HCT116 (cell line): ENCODE data around the gene MACF1. TPM values are rescaled to one million over a fixed set of nuclear protein-coding genes. Genes with fewer than 3 reads are reported as not detected.

Source experiments
- ATAC-seq: fragments of 200-7000 bp; cut with Tn5 transposase; 2 replicates; pipeline ENCODE4 v1.9.1; 2020; ENCODE audit warnings: mild to moderate bottlenecking, moderate library complexity
- BruUV-seq: library from RNA; stranded (reverse); fragments of 400-500 nt; replicated peaks from 2 replicates; lab custom pipeline; 2021; lab: Mats Ljungman, UMichigan
- CTCF ChIA-PET: fragments of 300-600 bp; sonication (Branson Sonifier 250); formaldehyde crosslinking; loops from one replicate; lab custom pipeline; 2021; ENCODE audit warnings: antibody characterized with exemption; lab: Charles Lee
- POLR2A ChIA-PET: fragments of 300-600, 350-600 bp; sonication (Branson Sonifier 250); formaldehyde crosslinking; loops from one replicate; lab custom pipeline; 2021; ENCODE audit warnings: antibody characterized with exemption; lab: Charles Lee
- RAD21 ChIA-PET, 2 experiments: fragments of 300-600 bp; sonication (Branson Sonifier 250); formaldehyde crosslinking; loops; one replicate each; lab custom pipeline; 2023; ENCODE audit warnings: low total read pairs in 2 of 2; ENCODE audit not compliant: uncharacterized antibody in 2 of 2, unreplicated experiment in 2 of 2, low non-redundant PET in 1 of 2; lab: Charles Lee
- DNase-seq: peaks from one replicate; pipeline ENCODE4 v3.0.0-alpha.2; 2010; ENCODE audit warnings: low read depth, low spot score
- H2AFZ ChIP-seq: fragments of 200-600 bp; shearing (Covaris generic), sonication (generic); 2 replicates; pipeline ENCODE4 v1.6.1; 2017; ENCODE audit warnings: low read depth, mixed run types, mixed read lengths, antibody characterized with exemption, low read length; ENCODE audit not compliant: poor library complexity, severe bottlenecking
- H3K27ac ChIP-seq: 2 replicates; pipeline ENCODE4 v1.5.1; 2012; ENCODE audit warnings: low read depth, low read length
- H3K27me3 ChIP-seq: fragments of 200-600 bp; sonication (generic); 2 replicates; pipeline ENCODE4 v1.6.1; 2016; ENCODE audit warnings: mixed run types, low read length, mixed read lengths; ENCODE audit not compliant: insufficient read depth
- H3K36me3 ChIP-seq, 2 experiments: fragments of 200-500 bp in 1 of 2; fragments of 200-600 bp in 1 of 2; sonication (Bioruptor generic) in 1 of 2; sonication (generic) in 1 of 2; 2 replicates each; pipeline versions ENCODE4 v1.5.1 to v1.6.1; 2014 to 2016; ENCODE audit warnings: low read length in 2 of 2, inconsistent platforms in 1 of 2, mixed read lengths in 1 of 2, mixed run types in 1 of 2; ENCODE audit not compliant: insufficient read depth in 2 of 2, control insufficient read depth in 1 of 2
- H3K4me1 ChIP-seq, 2 experiments: fragments of 200-600 bp in 1 of 2; sonication (generic) in 1 of 2; 2 replicates each; pipeline versions ENCODE4 v1.5.1 to v1.6.1; 2012 to 2017; ENCODE audit warnings: low read length in 2 of 2, inconsistent platforms in 1 of 2, mild to moderate bottlenecking in 1 of 2, mixed read lengths in 1 of 2, mixed run types in 1 of 2, moderate library complexity in 1 of 2; ENCODE audit not compliant: insufficient read depth in 2 of 2, control insufficient read depth in 1 of 2
- H3K4me2 ChIP-seq: fragments of 200-600 bp; sonication (generic); 2 replicates; pipeline ENCODE4 v1.6.1; 2017; ENCODE audit warnings: mixed run types, low read length, mixed read lengths
- H3K4me3 ChIP-seq, 2 experiments: fragments of 200-600 bp in 1 of 2; sonication (generic) in 1 of 2; replicated peaks in 1 of 2; 2 replicates each; pipeline ENCODE4 v1.5.1; 2011 to 2016; ENCODE audit warnings: low read length in 2 of 2, control low read depth in 1 of 2, low read depth in 1 of 2, mild to moderate bottlenecking in 1 of 2, mixed read lengths in 1 of 2, mixed run types in 1 of 2
- H3K79me2 ChIP-seq: fragments of 200-600 bp; sonication (generic); 2 replicates; pipeline ENCODE4 v1.6.1; 2017; ENCODE audit warnings: mild to moderate bottlenecking, mixed run types, low read length, moderate library complexity, mixed read lengths; ENCODE audit not compliant: insufficient read depth
- H3K9ac ChIP-seq: fragments of 200-600 bp; sonication (generic); 2 replicates; pipeline ENCODE4 v1.6.1; 2016; ENCODE audit warnings: low read length, mixed read lengths
- H3K9me2 ChIP-seq: fragments of 200-600 bp; sonication (generic), shearing (Covaris generic); 2 replicates; pipeline ENCODE4 v1.6.1; 2017; ENCODE audit warnings: mixed run types, mild to moderate bottlenecking, moderate library complexity; ENCODE audit not compliant: insufficient read depth
- H3K9me3 ChIP-seq, 2 experiments: fragments of 200-500 bp in 1 of 2; fragments of 200-600 bp in 1 of 2; sonication (Bioruptor generic) in 1 of 2; sonication (generic) in 1 of 2; 2 replicates each; pipeline ENCODE4 v1.6.1; 2014 to 2017; ENCODE audit warnings: low read length in 2 of 2, mixed read lengths in 2 of 2, inconsistent platforms in 1 of 2, low read depth in 1 of 2, mild to moderate bottlenecking in 1 of 2, mixed run types in 1 of 2, moderate library complexity in 1 of 2; ENCODE audit not compliant: control insufficient read depth in 1 of 2, insufficient read depth in 1 of 2
- H4K20me1 ChIP-seq: fragments of 200-600 bp; sonication (generic), shearing (Covaris generic); 2 replicates; pipeline ENCODE4 v1.6.1; 2017; ENCODE audit warnings: mixed run types, mild to moderate bottlenecking, moderate library complexity; ENCODE audit not compliant: insufficient read depth
- CBX3 ChIP-seq: IDR thresholded peaks from 2 replicates; pipeline ENCODE4 v1.6.1; 2012; ENCODE audit warnings: low read depth
- FOSL1 ChIP-seq: IDR thresholded peaks from 2 replicates; pipeline ENCODE4 v1.6.1; 2012; ENCODE audit warnings: low read depth
- POLR2A ChIP-seq: IDR thresholded peaks from 2 replicates; pipeline ENCODE4 v1.7.0; 2011; ENCODE audit warnings: borderline replicate concordance; ENCODE audit not compliant: insufficient read depth, insufficient read length; ENCODE audit errors: extremely low read depth
- POLR2AphosphoS5 ChIP-seq: IDR thresholded peaks from 2 replicates; pipeline ENCODE4 v1.6.1; 2011; ENCODE audit warnings: mild to moderate bottlenecking, low read depth, low read length, moderate library complexity
- RAD21 ChIP-seq: IDR thresholded peaks from 2 replicates; pipeline ENCODE4 v1.6.1; 2012; ENCODE audit warnings: low read depth, mild to moderate bottlenecking
- SRF ChIP-seq: IDR thresholded peaks from 2 replicates; pipeline ENCODE4 v1.6.1; 2012; ENCODE audit warnings: low read depth
- intact Hi-C: fragments of 100-400 bp; cut with micrococcal nuclease; formaldehyde crosslinking; loops from 2 replicates; pipeline ENCODE4 v1.10.0; 2022
- total RNA-seq: library from RNA; stranded (reverse); gene quantifications from one replicate; pipeline ENCODE4 v1.2.1, GENCODE V29; 2021; ENCODE audit not compliant: unreplicated experiment
- TF ChIP-seq, protein P1 (sequence below): IDR thresholded peaks from 2 replicates; pipeline ENCODE4 v1.6.1; 2012; ENCODE audit warnings: low read depth
- TF ChIP-seq, protein P2 (sequence below): IDR thresholded peaks from 2 replicates; pipeline ENCODE4 v1.6.1; 2012

Gene MACF1
- total RNA-seq, 1 experiment from 2014 or later: 146 TPM

DNA sequence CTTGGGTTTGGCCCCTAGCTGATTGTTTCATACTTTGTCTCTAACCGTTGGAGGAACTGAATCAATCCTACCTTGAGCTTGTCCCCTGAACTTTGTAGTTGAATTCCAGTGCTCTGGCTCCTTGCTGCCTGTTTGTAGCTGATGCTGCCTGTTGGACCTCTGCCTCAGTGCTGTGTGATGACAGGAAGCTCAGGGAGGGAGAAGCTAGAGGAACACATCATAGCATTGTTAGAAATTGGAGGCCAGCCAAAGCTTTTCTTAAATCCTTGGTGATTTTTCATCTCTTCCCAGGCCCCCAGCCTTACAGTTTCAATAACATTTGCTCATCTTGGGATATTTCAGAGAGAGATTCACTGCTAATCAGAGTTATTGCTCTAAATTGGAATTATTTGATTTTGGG lies 34.0 kb downstream of the MACF1 start:
- Histone ChIP-seq H4K20me1 (no peaks in the 10 kb centered on the region), H3K27me3 (no peaks in the 10 kb centered on the region), H3K36me3 (no peaks in the 10 kb centered on the region), H2AFZ (no peak overlapping the region), H3K4me3 (no peak overlapping the region), H3K4me1 (no peaks in the 10 kb centered on the region)
- intact Hi-C loops: no loop called here
- no TSS peak for BruUV-seq
- CTCF ChIA-PET: no interaction called here
- TF ChIP-seq, protein P1, sequence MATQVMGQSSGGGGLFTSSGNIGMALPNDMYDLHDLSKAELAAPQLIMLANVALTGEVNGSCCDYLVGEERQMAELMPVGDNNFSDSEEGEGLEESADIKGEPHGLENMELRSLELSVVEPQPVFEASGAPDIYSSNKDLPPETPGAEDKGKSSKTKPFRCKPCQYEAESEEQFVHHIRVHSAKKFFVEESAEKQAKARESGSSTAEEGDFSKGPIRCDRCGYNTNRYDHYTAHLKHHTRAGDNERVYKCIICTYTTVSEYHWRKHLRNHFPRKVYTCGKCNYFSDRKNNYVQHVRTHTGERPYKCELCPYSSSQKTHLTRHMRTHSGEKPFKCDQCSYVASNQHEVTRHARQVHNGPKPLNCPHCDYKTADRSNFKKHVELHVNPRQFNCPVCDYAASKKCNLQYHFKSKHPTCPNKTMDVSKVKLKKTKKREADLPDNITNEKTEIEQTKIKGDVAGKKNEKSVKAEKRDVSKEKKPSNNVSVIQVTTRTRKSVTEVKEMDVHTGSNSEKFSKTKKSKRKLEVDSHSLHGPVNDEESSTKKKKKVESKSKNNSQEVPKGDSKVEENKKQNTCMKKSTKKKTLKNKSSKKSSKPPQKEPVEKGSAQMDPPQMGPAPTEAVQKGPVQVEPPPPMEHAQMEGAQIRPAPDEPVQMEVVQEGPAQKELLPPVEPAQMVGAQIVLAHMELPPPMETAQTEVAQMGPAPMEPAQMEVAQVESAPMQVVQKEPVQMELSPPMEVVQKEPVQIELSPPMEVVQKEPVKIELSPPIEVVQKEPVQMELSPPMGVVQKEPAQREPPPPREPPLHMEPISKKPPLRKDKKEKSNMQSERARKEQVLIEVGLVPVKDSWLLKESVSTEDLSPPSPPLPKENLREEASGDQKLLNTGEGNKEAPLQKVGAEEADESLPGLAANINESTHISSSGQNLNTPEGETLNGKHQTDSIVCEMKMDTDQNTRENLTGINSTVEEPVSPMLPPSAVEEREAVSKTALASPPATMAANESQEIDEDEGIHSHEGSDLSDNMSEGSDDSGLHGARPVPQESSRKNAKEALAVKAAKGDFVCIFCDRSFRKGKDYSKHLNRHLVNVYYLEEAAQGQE: no peak
- no peak for TF ChIP-seq POLR2A
- TF ChIP-seq, all 23 proteins: peak for 0
- ATAC-seq (no peak), DNase-seq (no peak)
- Histone ChIP-seq H3K27ac (no peak overlapping the region), H3K79me2 (no peaks in the 10 kb centered on the region), H3K9me2 (no peaks in the 10 kb centered on the region), H3K9ac (no peak overlapping the region), H3K4me2 (no peak overlapping the region), H3K9me3 (no peaks in the 10 kb centered on the region)
- ChIA-PET POLR2A (no interaction called here), RAD21 (no interaction called here)

DNA sequence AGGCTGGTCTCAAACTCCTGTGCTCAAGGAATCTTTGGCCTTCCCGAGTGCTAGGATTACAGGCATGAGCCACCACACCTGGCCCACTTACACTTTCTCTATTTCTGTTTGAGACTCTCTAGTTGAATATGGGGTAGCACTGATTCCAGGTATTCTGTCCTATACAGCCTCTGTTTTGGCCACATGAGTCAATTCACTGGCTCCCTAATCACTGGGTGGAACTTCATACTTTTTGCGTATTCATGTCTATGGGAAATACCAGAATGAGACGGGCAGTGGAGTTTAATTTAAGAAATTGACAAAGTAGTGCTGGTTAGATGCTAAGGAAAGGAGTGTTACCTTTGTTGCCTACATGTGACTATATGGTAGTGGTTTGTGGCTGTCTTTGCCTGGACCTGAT lies 35.5 kb downstream of the MACF1 start:
- no peak for DNase-seq
- Histone ChIP-seq H3K36me3 (no peaks in the 10 kb centered on the region), H3K9me3 (no peaks in the 10 kb centered on the region), H3K27me3 (no peaks in the 10 kb centered on the region), H3K4me3 (no peak overlapping the region), H3K4me1 (peaks cover 2 to 3% of the 10 kb centered on the region in 2 experiments; a peak in 1 of 4 replicates), H3K4me2 (no peak overlapping the region), H3K27ac (no peak overlapping the region), H4K20me1 (no peaks in the 10 kb centered on the region), H3K9ac (no peak overlapping the region), H3K79me2 (no peaks in the 10 kb centered on the region), H3K9me2 (no peaks in the 10 kb centered on the region), H2AFZ (no peak overlapping the region)
- intact Hi-C loops: no loop called here
- ChIA-PET RAD21 (no interaction called here), CTCF (no interaction called here), POLR2A (no interaction called here)
- ATAC-seq: no peak
- no peak for TF ChIP-seq FOSL1
- TF ChIP-seq, protein P2, sequence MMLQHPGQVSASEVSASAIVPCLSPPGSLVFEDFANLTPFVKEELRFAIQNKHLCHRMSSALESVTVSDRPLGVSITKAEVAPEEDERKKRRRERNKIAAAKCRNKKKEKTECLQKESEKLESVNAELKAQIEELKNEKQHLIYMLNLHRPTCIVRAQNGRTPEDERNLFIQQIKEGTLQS: no peak
- TF ChIP-seq POLR2AphosphoS5: no peak
- no peak for TF ChIP-seq RAD21
- TF ChIP-seq CBX3: no peak
- TF ChIP-seq SRF: no peak
- no TSS peak for BruUV-seq
